NCI-H2107 (cell line): Measurements from ENCODE around the gene LRBA.
A peak's percentile ranks its signal among the peaks of the same experiment; 100 is the strongest.

Experiments
- DNase-seq: peaks from one replicate; lab custom pipeline; 2025; lab: John Stamatoyannopoulos, UW

Gene LRBA

GRCh38 chr4:150874338-150875226 is 140.5 kb downstream of the LRBA start:
- no peak for DNase-seq

- peak; percentile 57 for DNase-seq
Observed at GRCh38 chr4:150867148-150867547, 147.9 kb downstream of the LRBA start.

- DNase-seq: no peak
Observed at GRCh38 chr4:150863456-150863855, 151.6 kb downstream of the LRBA start.

DNA sequence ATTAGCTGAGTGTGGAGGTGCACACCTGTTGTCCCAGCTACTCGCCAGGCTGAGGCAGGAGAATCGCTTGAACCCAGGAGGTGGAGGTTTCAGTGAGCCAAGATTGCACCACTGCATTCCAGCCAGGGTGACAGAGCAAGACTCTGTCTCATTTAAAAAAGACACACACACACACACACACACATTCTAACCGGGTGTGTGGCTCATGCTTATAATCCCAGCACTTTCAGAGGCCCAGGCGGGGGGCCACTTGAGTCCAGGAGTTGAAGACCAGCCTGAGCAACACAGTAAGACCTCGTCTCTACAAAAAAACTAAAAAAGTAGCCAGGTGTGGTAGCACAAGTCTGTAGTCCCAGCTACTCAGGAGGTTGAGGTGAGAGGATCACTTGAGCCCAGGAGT is 152.3 kb downstream of the LRBA start:
- DNase-seq: no peak

GRCh38 chr4:150859453-150859852 is 155.6 kb downstream of the LRBA start:
- DNase-seq: no peak

GRCh38 chr4:150855981-150856510 is 159.0 kb downstream of the LRBA start:
- DNase-seq: no peak

DNA sequence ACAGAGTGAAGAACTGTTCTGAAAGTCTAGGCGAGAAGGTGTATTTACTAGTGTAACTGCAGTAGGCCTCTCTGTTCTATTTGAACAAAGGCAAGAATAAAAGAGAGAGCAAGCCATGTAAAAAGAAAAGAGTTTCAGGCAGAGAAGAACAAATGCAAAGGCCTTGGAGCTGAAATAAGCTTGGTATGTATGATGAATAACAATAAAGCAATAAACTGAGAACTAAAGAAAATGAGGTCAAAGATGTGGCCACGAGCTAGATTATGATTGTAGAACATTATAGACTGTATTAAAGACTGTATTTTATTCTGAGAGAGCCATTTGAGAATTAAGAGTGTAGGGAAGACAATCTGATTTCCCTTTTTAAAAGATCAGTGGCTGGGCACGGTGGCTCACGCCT is 160.5 kb downstream of the LRBA start:
- no peak for DNase-seq

GRCh38 chr4:150853882-150854281 is 161.2 kb downstream of the LRBA start:
- DNase-seq: no peak

DNA sequence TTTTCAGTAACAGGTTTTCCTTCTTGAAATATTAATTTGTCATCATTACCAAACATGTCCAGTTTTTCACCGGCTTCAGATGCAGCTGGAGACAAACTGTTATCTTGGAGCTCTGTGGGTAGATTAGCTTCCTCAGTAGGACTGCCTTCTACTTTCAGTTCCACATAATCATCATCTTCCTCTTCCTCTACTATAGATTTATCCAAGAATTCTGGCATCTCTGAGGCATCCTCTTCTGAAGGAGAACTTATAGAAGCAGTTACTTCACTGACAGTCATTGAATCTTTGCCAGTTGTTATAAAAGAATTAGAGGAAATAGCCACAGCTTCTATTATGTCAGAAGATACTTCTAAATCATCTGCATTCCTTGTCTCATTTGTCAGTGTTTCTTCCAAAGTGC is 162.9 kb downstream of the LRBA start:
- no peak for DNase-seq

DNA sequence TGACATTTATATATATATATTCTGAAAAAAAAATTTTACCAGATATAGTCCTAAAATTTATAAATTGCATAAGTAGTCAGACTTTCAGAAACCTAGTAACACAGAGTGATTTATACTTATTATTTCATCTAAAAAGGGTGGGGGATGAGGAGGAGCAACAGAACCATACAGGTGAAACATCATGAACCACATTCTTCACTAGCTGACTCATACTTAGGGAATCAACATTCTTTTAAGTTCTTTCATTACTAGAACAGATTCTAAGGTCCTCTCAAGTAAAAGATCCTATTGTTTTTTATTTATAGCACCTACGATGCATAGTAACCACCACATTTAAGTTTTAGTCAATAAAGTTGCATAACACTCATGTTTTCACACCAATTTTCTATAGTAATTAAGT is 166.1 kb downstream of the LRBA start:
- no peak for DNase-seq

- DNase-seq: no peak
Observed at GRCh38 chr4:150828159-150828558, 186.9 kb downstream of the LRBA start.

GRCh38 chr4:150827226-150827625 is 187.9 kb downstream of the LRBA start:
- no peak for DNase-seq

DNA sequence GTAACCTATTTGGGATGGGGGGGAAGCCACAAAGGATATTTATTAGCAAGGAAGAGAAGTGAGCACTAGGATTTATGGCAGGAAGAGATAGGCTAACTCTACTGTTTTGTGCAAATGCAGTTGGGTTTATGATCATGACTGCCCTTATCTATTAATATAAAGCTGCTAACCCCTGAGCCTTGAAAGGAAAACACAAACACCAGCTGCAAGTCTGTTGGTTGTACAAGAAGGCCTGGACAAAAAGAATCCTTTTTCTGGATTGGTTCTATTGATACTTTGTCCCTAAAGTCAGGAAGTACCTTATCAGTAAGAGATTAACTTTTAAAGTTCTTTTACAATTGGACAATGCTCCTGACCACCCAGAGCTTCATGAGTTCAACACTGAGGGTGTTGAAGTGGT is 188.8 kb downstream of the LRBA start:
- no peak for DNase-seq

- DNase-seq: no peak
Observed at GRCh38 chr4:150822407-150822806, 192.7 kb downstream of the LRBA start.

DNA sequence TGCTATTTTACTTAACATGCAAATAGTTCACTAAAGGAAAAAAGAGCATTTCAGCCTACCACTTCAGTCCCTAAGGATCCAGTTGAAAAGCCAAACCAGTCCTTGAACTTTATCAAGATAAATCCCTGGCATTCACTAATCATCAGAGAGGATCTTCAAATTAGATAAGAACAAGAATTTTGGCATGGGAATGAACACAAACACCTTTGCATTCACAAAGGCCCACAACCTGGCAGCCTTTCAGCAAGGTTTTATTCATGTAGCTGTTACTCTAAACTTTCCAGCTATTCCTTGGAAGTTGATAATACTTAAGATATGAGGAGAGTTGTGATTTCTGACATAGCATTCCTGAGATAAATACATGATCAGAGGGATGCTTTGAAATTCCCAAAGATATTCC is 193.4 kb downstream of the LRBA start:
- no peak for DNase-seq

DNA sequence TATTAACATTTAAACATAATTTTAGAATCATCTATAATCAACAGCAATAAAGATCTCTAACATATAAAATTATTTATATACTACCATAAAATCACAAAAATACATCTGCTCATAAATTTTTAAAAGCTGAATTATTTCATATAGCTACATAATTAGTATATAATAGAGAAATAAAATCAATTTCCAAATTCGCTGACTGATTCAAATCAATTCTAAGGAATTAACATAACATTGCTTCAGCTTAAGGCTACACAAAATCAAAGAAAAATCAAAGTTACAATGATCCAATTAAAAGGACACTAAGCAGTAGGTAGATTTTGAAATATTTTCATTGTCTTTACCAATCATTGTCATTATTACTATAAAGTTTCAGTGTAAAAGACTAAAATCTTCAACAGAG is 194.7 kb downstream of the LRBA start:
- no peak for DNase-seq

GRCh38 chr4:150818661-150819060 is 196.4 kb downstream of the LRBA start:
- DNase-seq: no peak

DNA sequence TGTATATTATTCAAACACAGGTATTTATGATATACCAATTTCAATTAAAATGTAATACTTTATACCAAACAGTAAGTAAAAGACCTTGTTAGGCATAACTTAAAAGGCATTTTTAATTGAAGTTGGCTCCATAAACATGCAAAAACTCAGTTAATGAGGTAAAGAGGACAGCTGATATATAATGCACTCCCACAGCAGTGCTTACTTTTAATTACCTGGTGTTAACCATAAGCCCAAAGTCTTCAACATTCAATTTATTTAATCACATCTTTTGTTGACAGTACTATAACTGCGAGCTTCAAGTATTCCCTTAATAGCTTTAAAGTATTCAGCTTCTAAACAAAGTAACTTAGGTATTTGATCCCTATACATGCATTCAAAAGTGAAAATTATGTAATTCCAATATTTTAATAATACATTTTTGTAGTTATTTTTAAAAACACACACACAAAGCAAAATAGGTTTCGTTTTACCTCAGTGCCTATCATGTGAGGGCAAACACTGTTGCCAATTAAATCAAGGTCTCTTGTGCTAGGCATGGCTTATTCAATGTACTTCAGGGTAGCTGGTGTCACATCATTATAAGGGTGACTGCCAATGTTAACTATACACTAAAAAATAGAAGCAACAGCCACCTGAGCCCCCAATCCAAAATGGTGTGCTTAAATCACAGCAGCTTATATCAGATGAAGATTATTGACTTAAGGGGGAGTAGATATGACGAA is 197.1 kb downstream of the LRBA start:
- DNase-seq: no peak

DNA sequence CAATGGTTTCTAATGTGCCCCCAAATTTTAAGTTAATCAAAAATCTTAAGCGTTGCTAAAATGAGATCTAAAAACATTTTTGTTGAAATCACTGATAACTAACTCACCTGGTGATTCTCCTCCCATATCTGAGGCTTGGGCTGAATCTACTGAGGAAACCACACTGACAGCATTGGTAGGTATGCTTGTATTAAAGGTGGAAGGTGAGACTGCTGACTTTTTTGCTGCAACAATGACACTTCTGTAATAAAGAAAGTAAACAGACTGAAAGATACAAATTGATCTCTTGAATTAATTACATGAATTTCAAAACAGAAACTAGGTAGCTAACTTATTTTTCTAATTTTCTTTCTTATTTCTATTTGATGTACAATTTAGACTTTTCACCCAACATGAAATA is 198.1 kb downstream of the LRBA start:
- DNase-seq: no peak

- no peak for DNase-seq
Observed at GRCh38 chr4:150816491-150816890, 198.6 kb downstream of the LRBA start.

GRCh38 chr4:150814873-150815272 is 200.2 kb downstream of the LRBA start:
- DNase-seq: no peak

GRCh38 chr4:150805183-150806025 is 209.7 kb downstream of the LRBA start:
- DNase-seq: no peak
